ENCODE data around the gene UBXN10.

Gene UBXN10

GRCh38 chr1:20182415-20182814 is 3.5 kb upstream of the UBXN10 start:
- no peak for DNase-seq

GRCh38 chr1:20183035-20183434 is 2.9 kb upstream of the UBXN10 start:
- no peak for DNase-seq

DNA sequence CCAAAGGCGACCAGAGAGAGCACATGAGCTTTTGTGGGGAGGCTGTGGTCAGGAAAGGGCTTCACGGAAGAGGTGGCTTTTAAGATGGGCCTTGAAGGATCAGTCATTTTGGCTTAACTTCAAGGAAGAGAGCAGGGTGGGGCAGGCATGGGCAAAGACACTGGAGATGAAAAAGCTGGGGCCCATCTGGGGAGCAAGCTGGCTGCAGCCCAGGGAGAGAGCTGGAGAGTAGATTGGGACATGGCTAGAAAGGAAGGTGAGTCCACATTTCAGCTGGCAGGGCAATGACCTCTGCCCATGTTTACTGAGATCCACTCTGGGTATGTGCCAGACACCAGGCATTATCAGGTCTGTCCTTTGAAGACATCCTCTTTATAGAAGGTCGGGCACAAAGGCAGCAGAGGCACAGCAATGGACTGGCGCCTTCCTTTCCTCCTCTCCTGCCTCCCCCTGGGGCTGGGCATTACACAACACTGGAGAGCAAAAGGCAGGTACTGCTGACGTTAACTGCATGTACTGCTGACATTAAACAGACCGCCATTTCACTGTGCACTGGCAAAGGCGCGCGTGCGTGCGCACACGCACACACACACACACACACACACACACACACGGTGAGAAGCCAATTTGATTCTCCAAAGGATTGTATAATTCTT is 2.2 kb upstream of the UBXN10 start:
- peak in 1 of 58 donors; percentile 33 for DNase-seq

DNA sequence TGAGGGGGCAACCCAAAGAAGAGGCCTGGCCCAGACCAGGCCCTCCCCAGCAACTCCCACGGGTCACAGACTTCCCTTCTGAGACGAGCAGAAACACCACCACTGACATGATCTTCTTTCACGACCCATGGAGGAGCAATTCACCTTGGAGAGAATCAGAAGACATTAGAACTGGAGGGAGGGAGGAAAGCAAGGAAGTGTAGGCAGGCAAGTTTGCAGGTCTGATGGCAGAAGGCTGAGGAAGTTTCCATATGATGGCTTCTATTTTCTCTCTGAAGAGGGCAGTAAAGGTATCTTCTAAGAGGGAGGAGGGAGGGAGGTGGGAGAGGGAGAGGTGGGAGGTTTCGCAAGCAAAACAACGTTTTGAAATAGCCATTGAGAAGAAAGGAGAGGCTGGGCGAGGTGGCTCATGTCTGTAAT is 1.4 kb upstream of the UBXN10 start:
- peak in 1 of 58 donors; percentile 32 for DNase-seq

- no peak for DNase-seq
These were observed 681 bp upstream of the UBXN10 start for GRCh38 chr1:20184997-20185833.

GRCh38 chr1:20187103-20187812 is 1.4 kb downstream of the UBXN10 start:
- DNase-seq, result peak in 28 of 58 donors; percentile 7 to 78 (median 40)

- peak in 6 of 58 donors; percentile 7 to 61 (median 35) for DNase-seq
These were observed 2.0 kb downstream of the UBXN10 start for GRCh38 chr1:20187813-20188454.

GRCh38 chr1:20188455-20188817 is 2.5 kb downstream of the UBXN10 start:
- DNase-seq, result no peak

GRCh38 chr1:20189664-20190063 is 3.8 kb downstream of the UBXN10 start:
- DNase-seq, result peak in 2 of 58 donors; percentile 27 to 31

GRCh38 chr1:20190256-20191160 is 4.6 kb downstream of the UBXN10 start:
- peak in 4 of 58 donors; percentile 17 to 80 (median 20) for DNase-seq

- DNase-seq, result no peak
These were observed 5.5 kb downstream of the UBXN10 start for GRCh38 chr1:20191266-20191825.

GRCh38 chr1:20192364-20192763 is 6.5 kb downstream of the UBXN10 start:
- peak in 2 of 58 donors; percentile 6 to 18 for DNase-seq

DNA sequence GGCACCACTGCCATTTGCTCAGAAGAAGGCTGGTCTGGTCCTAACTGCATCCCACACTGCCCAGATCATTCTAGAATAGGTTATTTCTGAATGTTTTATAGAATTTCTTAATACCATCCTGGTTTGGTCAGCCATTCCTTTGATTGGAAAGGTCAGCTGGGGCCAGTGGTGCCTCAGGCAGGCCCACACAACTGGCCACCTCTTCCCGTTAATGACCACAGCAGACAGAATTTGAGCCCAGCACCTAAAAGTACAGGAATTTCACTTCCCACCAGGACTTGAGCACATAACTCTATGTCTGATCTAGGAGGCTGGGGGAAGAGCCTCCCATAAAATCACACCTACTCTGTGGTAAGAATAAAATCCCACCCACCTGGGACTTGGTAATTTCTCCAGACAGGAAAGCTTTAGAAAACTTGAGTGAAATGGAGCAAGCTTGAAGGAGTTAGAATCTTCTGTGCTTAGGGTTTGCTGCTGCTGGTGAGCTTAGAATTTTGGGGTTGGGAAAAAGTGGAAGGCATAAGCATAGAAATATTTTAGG is 7.0 kb downstream of the UBXN10 start:
- no peak for DNase-seq

GRCh38 chr1:20194224-20194623 is 8.3 kb downstream of the UBXN10 start:
- DNase-seq, result peak in 4 of 58 donors; percentile 20 to 42 (median 32)

DNA sequence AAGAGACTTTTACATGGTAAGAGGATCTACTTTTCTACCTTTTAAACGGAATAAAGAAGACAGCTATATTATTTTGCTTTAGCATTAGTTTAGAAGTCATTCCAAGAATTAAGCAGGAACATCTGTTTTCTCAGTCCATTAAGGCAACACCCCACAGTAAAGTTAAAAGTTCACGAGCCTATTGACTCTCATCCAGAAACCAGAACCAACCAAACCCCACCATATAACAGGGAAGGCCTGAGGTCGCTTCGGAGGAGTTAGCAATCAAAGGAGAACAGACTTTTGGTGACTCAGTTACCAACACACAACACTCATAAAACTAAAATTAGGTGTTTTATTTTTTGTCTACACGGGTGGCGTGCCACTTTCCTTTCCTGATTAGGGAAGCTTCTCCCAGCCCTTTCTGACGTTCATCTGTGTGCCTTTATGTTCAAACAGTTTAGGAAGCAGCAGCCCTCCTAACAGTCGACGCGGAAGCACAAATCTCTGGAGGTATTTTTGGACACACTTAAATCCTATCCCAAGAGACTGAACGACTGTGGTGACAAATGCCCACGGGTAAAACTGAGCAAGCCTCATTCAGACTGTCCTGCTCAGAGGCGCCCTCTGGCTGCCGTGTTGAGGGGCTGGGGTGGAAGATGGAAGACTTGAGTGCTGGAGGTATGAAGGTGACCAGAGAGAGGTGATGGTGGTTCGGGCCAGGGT is 9.0 kb downstream of the UBXN10 start:
- DNase-seq, result peak in 34 of 58 donors; percentile 10 to 65 (median 27)

GRCh38 chr1:20195462-20195780 is 9.5 kb downstream of the UBXN10 start:
- DNase-seq, result no peak

DNA sequence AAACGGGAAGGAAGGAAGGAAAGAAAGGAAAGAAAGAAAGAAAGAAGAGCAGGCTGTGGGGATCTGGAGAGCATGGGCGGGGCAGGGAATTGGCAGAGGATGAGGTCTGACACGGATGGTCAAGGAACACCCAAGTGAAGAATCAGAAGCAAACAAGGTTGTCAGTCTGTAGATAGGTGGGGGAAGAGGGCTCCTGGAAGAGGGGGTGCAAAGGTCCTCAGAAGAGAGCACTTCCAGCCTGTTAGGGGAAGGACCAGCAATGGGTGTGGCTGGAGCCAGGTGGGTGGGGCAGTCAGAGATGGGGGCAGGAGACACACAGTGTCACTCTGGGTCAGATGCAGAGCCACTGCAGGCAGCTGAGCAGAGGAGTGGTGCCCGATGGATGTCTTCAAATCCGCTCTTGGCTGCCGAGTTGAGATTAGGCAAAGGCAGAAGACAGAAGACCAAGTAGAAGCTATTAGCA is 11.5 kb downstream of the UBXN10 start:
- DNase-seq, result no peak

DNA sequence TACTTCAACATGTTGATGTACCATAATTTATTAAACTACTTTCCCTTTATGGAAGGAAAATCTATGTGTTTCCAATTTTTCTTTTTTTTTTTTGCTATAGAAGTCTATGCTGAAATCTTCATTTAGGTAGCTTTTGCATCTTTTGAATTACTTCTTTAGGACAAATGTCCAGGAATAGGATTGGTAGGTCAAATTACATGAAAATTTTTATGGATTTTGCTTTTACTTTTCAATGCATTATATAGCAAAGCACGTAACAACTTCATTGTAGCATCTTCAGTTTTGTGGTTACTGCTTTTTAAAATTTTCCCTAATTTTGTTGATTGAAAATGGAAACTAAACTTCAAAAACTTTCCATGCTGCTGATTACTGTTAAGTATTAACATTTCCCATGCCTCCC is 12.4 kb downstream of the UBXN10 start:
- DNase-seq, result no peak

GRCh38 chr1:20198918-20199317 is 13.0 kb downstream of the UBXN10 start:
- no peak for DNase-seq

Data from anterior cingulate cortex (tissue), 58 donors.